NT2/D1 (cell line): ENCODE results near the gene SURF1.

Experiments used
- YY1 ChIP-seq: IDR thresholded peaks from 2 replicates; pipeline ENCODE4 v1.6.1; 2011; ENCODE audit not compliant: insufficient read length, insufficient read depth
- ZNF274 ChIP-seq: IDR thresholded peaks from 2 replicates; pipeline ENCODE4 v1.6.1; 2011; ENCODE audit warnings: mild to moderate bottlenecking, low read depth, low read length

DNA sequence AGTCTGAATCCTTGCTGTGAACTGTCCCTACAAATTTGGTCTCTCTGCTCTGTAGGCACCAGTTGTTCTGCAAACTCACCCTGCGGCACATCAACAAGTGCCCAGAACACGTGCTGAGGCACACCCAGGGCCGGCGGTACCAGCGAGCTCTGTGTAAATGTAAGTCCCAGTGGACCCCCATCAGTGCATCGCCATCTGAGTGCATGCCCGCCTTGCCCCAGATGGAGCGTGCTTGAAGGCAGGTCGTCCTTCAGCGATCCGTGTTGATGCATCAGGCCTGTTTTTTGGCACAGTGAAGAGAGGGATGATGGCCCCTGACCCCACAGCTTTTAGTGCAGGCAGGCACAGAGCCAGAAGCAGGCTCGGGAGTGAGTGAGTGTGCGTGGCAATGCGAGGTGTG is 1.4 kb upstream of the SURF1 start:
- TF ChIP-seq YY1, result no peak
- TF ChIP-seq ZNF274, result no peak
